ENCODE data around the gene JCHAIN.

Gene JCHAIN

GRCh38 chr4:70712604-70713452 lies 46.5 kb upstream of the JCHAIN start:
- Histone ChIP-seq H2BK15ac (ENCODE audit: low read length) (no peak overlapping the region), H2BK12ac (ENCODE audit: low read length) (no peak overlapping the region), H4K91ac (ENCODE audit: low read depth, low read length, poor library complexity) (no peak overlapping the region), H3K23ac (ENCODE audit: low read depth, low read length, poor library complexity) (no peak overlapping the region), H4K8ac (ENCODE audit: low read depth, low read length) (no peak overlapping the region), H3K14ac (ENCODE audit: low read length) (no peak overlapping the region), H2BK5ac (ENCODE audit: low read length) (no peak overlapping the region), H3K18ac (ENCODE audit: low read length) (no peak overlapping the region), H3K4me3 (ENCODE audit: low read length in 2 of 2) (no peak overlapping the region), H2AK5ac (ENCODE audit: low read depth, low read length) (no peak overlapping the region), H3K4me2 (ENCODE audit: insufficient read depth, low read length, poor library complexity, severe bottlenecking) (no peak overlapping the region), H3K27ac (replicated peaks; ENCODE audit: low read length) (no peak overlapping the region), H3K79me1 (ENCODE audit: low read depth, low read length) (peaks cover 5% of the 10 kb centered on the region), H3K4ac (ENCODE audit: low read length) (no peak overlapping the region), H2BK120ac (ENCODE audit: low read depth, low read length) (no peak overlapping the region), H3K4me1 (ENCODE audit: control insufficient read depth in 2 of 2, insufficient read depth in 1 of 2, low read depth in 1 of 2, low read length in 2 of 2) (peaks cover 9 to 10% of the 10 kb centered on the region in 2 donors), H3K9ac (ENCODE audit: low read depth, low read length, poor library complexity) (no peak overlapping the region), H3K36me3 (replicated peaks in 1 of 2; ENCODE audit: control insufficient read depth in 2 of 2, insufficient read depth in 2 of 2, low read length in 2 of 2) (peaks cover 0 to 2% of the 10 kb centered on the region in 2 donors), H3K27me3 (ENCODE audit: control insufficient read depth in 3 of 3, insufficient read depth in 3 of 3, low read depth in 1 of 3, low read length in 3 of 3) (no peaks in the 10 kb centered on the region), H3K9me3 (replicated peaks in 1 of 2; ENCODE audit: control insufficient read depth in 2 of 2, insufficient read depth in 1 of 2, low read depth in 1 of 2, low read length in 2 of 2) (no peaks in the 10 kb centered on the region), H2AFZ (ENCODE audit: low read length) (no peak overlapping the region)
- 100% methylated on average over 1 of the region's 7 CpGs; no CpG with 5 or more reads in 1 of the 2 donors for WGBS, 2 donors (ENCODE audit: extremely low coverage in 2 of 2, insufficient read length in 2 of 2, insufficient replicate concordance in 1 of 2)
- no peak for DNase-seq (ENCODE audit: low spot score)

DNA sequence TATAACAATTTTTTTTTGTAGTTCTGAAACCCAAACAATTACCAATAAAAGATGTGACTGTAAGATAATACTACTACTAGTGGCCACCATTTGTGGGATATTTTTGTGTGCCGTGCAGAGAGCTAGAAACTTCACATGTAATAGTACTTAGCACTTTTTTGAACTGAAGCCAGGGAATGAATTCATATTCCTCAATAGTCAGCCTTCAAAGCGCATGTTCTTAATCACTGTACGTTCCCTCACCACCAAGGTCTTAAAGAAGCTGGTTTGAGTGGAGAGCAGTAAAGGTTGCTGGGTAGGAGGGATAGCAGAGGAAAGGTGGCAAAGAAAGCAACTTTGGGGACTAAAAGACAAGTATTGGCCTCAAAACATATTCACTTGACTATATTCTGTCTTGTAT lies 45.8 kb upstream of the JCHAIN start:
- H3K79me1 ChIP-seq (ENCODE audit: low read depth, low read length), result peaks cover 5% of the 10 kb centered on the region
- H3K4me1 ChIP-seq (ENCODE audit: control insufficient read depth in 2 of 2, insufficient read depth in 1 of 2, low read depth in 1 of 2, low read length in 2 of 2), result peaks cover 9 to 10% of the 10 kb centered on the region in 2 donors
- peaks cover 0 to 2% of the 10 kb centered on the region in 2 donors for H3K36me3 ChIP-seq (replicated peaks in 1 of 2; ENCODE audit: control insufficient read depth in 2 of 2, insufficient read depth in 2 of 2, low read length in 2 of 2)
- H3K18ac ChIP-seq (ENCODE audit: low read length), result no peak overlapping the region
- no peak overlapping the region for H3K9ac ChIP-seq (ENCODE audit: low read depth, low read length, poor library complexity)
- H3K27ac ChIP-seq (replicated peaks; ENCODE audit: low read length), result no peak overlapping the region
- H2AK5ac ChIP-seq (ENCODE audit: low read depth, low read length), result no peak overlapping the region
- H2BK15ac ChIP-seq (ENCODE audit: low read length), result no peak overlapping the region
- no peak overlapping the region for H3K4me3 ChIP-seq (ENCODE audit: low read length in 2 of 2)
- no peak overlapping the region for H2BK120ac ChIP-seq (ENCODE audit: low read depth, low read length)
- no peak overlapping the region for H3K4ac ChIP-seq (ENCODE audit: low read length)
- no CpG with 5 or more reads among the region's 3 CpGs for WGBS, 2 donors (ENCODE audit: extremely low coverage in 2 of 2, insufficient read length in 2 of 2, insufficient replicate concordance in 1 of 2)
- H3K23ac ChIP-seq (ENCODE audit: low read depth, low read length, poor library complexity), result no peak overlapping the region
- H2BK5ac ChIP-seq (ENCODE audit: low read length), result no peak overlapping the region
- H4K91ac ChIP-seq (ENCODE audit: low read depth, low read length, poor library complexity), result no peak overlapping the region
- no peaks in the 10 kb centered on the region for H3K27me3 ChIP-seq (ENCODE audit: control insufficient read depth in 3 of 3, insufficient read depth in 3 of 3, low read depth in 1 of 3, low read length in 3 of 3)
- H3K14ac ChIP-seq (ENCODE audit: low read length), result no peak overlapping the region
- no peak for DNase-seq (ENCODE audit: low spot score)
- H2AFZ ChIP-seq (ENCODE audit: low read length), result no peak overlapping the region
- H2BK12ac ChIP-seq (ENCODE audit: low read length), result no peak overlapping the region
- no peak overlapping the region for H3K4me2 ChIP-seq (ENCODE audit: insufficient read depth, low read length, poor library complexity, severe bottlenecking)
- H4K8ac ChIP-seq (ENCODE audit: low read depth, low read length), result no peak overlapping the region
- no peaks in the 10 kb centered on the region for H3K9me3 ChIP-seq (replicated peaks in 1 of 2; ENCODE audit: control insufficient read depth in 2 of 2, insufficient read depth in 1 of 2, low read depth in 1 of 2, low read length in 2 of 2)

- Histone ChIP-seq H3K36me3 (replicated peaks in 1 of 2; ENCODE audit: control insufficient read depth in 2 of 2, insufficient read depth in 2 of 2, low read length in 2 of 2) (peaks cover 0 to 2% of the 10 kb centered on the region in 2 donors), H3K79me1 (ENCODE audit: low read depth, low read length) (peaks cover 5% of the 10 kb centered on the region), H3K9me3 (replicated peaks in 1 of 2; ENCODE audit: control insufficient read depth in 2 of 2, insufficient read depth in 1 of 2, low read depth in 1 of 2, low read length in 2 of 2) (no peaks in the 10 kb centered on the region), H4K91ac (ENCODE audit: low read depth, low read length, poor library complexity) (no peak overlapping the region), H3K27me3 (ENCODE audit: control insufficient read depth in 3 of 3, insufficient read depth in 3 of 3, low read depth in 1 of 3, low read length in 3 of 3) (no peaks in the 10 kb centered on the region), H3K4ac (ENCODE audit: low read length) (no peak overlapping the region), H3K18ac (ENCODE audit: low read length) (no peak overlapping the region), H4K8ac (ENCODE audit: low read depth, low read length) (no peak overlapping the region), H2BK12ac (ENCODE audit: low read length) (no peak overlapping the region), H2BK5ac (ENCODE audit: low read length) (no peak overlapping the region), H2AK5ac (ENCODE audit: low read depth, low read length) (no peak overlapping the region), H3K14ac (ENCODE audit: low read length) (no peak overlapping the region), H3K4me1 (ENCODE audit: control insufficient read depth in 2 of 2, insufficient read depth in 1 of 2, low read depth in 1 of 2, low read length in 2 of 2) (peaks cover 9 to 15% of the 10 kb centered on the region in 2 donors), H2BK120ac (ENCODE audit: low read depth, low read length) (no peak overlapping the region), H3K4me3 (ENCODE audit: low read length in 2 of 2) (no peak overlapping the region), H3K27ac (replicated peaks; ENCODE audit: low read length) (no peak overlapping the region), H3K4me2 (ENCODE audit: insufficient read depth, low read length, poor library complexity, severe bottlenecking) (no peak overlapping the region), H2AFZ (ENCODE audit: low read length) (no peak overlapping the region), H2BK15ac (ENCODE audit: low read length) (no peak overlapping the region), H3K9ac (ENCODE audit: low read depth, low read length, poor library complexity) (no peak overlapping the region), H3K23ac (ENCODE audit: low read depth, low read length, poor library complexity) (no peak overlapping the region)
- no CpG with 5 or more reads among the region's 3 CpGs for WGBS, 2 donors (ENCODE audit: extremely low coverage in 2 of 2, insufficient read length in 2 of 2, insufficient replicate concordance in 1 of 2)
- no peak for DNase-seq (ENCODE audit: low spot score)
Observed at GRCh38 chr4:70711599-70711998, 45.3 kb upstream of the JCHAIN start.

DNA sequence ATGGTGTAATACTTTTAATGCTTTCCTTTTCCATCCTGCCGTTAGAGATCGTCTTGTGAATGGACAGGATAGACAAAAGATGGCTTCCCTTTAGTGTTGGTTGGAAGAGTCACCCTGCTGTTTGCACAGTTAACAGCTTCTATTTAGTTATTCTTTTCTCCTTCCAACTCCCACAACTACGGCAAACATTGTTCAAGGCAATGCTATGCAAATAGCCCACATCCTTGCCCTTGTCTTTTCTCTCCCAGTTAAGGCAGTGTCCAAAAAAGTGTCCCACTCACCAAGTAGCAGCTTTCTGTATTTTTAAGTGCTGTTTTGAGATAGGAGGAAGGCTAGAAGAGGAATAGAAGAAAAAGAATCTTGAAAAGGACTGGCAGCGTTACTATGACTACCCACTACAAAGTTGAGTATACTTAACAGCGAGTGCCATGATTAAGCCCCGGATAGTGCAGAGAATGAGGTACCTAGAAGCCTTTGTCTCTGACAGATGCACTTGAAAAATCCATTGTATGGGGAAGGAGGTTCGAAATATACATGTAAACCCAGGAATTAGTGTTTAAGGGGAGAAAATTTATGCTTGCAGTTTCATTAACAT lies 43.4 kb upstream of the JCHAIN start:
- peaks cover 11 to 19% of the 10 kb centered on the region in 2 donors for H3K4me1 ChIP-seq (ENCODE audit: control insufficient read depth in 2 of 2, insufficient read depth in 1 of 2, low read depth in 1 of 2, low read length in 2 of 2)
- WGBS, 2 donors (ENCODE audit: extremely low coverage in 2 of 2, insufficient read length in 2 of 2, insufficient replicate concordance in 1 of 2), result no CpG with 5 or more reads among the region's 7 CpGs
- no peak overlapping the region for H3K9ac ChIP-seq (ENCODE audit: low read depth, low read length, poor library complexity)
- H2BK120ac ChIP-seq (ENCODE audit: low read depth, low read length), result no peak overlapping the region
- H2AK5ac ChIP-seq (ENCODE audit: low read depth, low read length), result no peak overlapping the region
- no peaks in the 10 kb centered on the region for H3K79me1 ChIP-seq (ENCODE audit: low read depth, low read length)
- peak overlapping the region; percentile 81 for H3K27ac ChIP-seq (replicated peaks; ENCODE audit: low read length)
- H3K27me3 ChIP-seq (ENCODE audit: control insufficient read depth in 3 of 3, insufficient read depth in 3 of 3, low read depth in 1 of 3, low read length in 3 of 3), result no peaks in the 10 kb centered on the region
- H4K8ac ChIP-seq (ENCODE audit: low read depth, low read length), result no peak overlapping the region
- H4K91ac ChIP-seq (ENCODE audit: low read depth, low read length, poor library complexity), result no peak overlapping the region
- no peaks in the 10 kb centered on the region for H3K9me3 ChIP-seq (replicated peaks in 1 of 2; ENCODE audit: control insufficient read depth in 2 of 2, insufficient read depth in 1 of 2, low read depth in 1 of 2, low read length in 2 of 2)
- H3K4me2 ChIP-seq (ENCODE audit: insufficient read depth, low read length, poor library complexity, severe bottlenecking), result peak overlapping the region; percentile 30
- H2BK12ac ChIP-seq (ENCODE audit: low read length), result no peak overlapping the region
- H3K4me3 ChIP-seq (ENCODE audit: low read length in 2 of 2), result peak overlapping the region in 1 of 2 donors; percentile 41
- no peak overlapping the region for H3K23ac ChIP-seq (ENCODE audit: low read depth, low read length, poor library complexity)
- H3K14ac ChIP-seq (ENCODE audit: low read length), result no peak overlapping the region
- H2BK5ac ChIP-seq (ENCODE audit: low read length), result no peak overlapping the region
- DNase-seq (ENCODE audit: low spot score), result peak; percentile 35
- H3K18ac ChIP-seq (ENCODE audit: low read length), result no peak overlapping the region
- H2BK15ac ChIP-seq (ENCODE audit: low read length), result no peak overlapping the region
- H3K4ac ChIP-seq (ENCODE audit: low read length), result no peak overlapping the region
- peak overlapping the region; percentile 75 for H2AFZ ChIP-seq (ENCODE audit: low read length)
- H3K36me3 ChIP-seq (replicated peaks in 1 of 2; ENCODE audit: control insufficient read depth in 2 of 2, insufficient read depth in 2 of 2, low read length in 2 of 2), result peaks cover 0 to 2% of the 10 kb centered on the region in 2 donors

All from neuronal stem cell (in vitro differentiated cells).